Mesenchymal stem cell (in vitro differentiated cells and primary cell): ENCODE results near the gene EXOC4.

Experiments
- DNase-seq: peaks from one replicate; pipeline ENCODE4 v3.0.0-alpha.2; 2013
- H2AFZ ChIP-seq: one replicate; pipeline ENCODE4 v1.6.1; 2013; ENCODE audit warnings: low read depth, mild to moderate bottlenecking, control low read depth, inconsistent platforms, low read length, moderate library complexity
- H2AK5ac ChIP-seq: 2 replicates; pipeline ENCODE4 v1.6.1; 2013; ENCODE audit warnings: low read length, moderate library complexity, mild to moderate bottlenecking, inconsistent platforms; ENCODE audit not compliant: severe bottlenecking
- H2BK120ac ChIP-seq: one replicate; pipeline ENCODE4 v1.6.1; 2013; ENCODE audit warnings: low read depth, mild to moderate bottlenecking, inconsistent platforms, low read length, moderate library complexity
- H2BK12ac ChIP-seq, 2 experiments: one replicate each; pipeline ENCODE4 v1.6.1; 2013; ENCODE audit warnings: inconsistent platforms in 2 of 2, low read length in 2 of 2, mild to moderate bottlenecking in 2 of 2, moderate library complexity in 2 of 2, control low read depth in 1 of 2
- H2BK15ac ChIP-seq: one replicate; pipeline ENCODE4 v1.6.1; 2013; ENCODE audit warnings: mild to moderate bottlenecking, low read depth, inconsistent platforms; ENCODE audit not compliant: poor library complexity, severe bottlenecking
- H2BK5ac ChIP-seq: 2 replicates; pipeline ENCODE4 v1.6.1; 2013; ENCODE audit warnings: low read depth, mild to moderate bottlenecking, low read length, control low read depth, inconsistent platforms; ENCODE audit not compliant: poor library complexity, severe bottlenecking
- H3K14ac ChIP-seq, 2 experiments: one replicate each; pipeline ENCODE4 v1.6.1; 2013; ENCODE audit warnings: inconsistent platforms in 2 of 2, low read length in 2 of 2, control low read depth in 1 of 2, mild to moderate bottlenecking in 1 of 2, moderate library complexity in 1 of 2
- H3K18ac ChIP-seq, 2 experiments: one replicate each; pipeline ENCODE4 v1.6.1; 2013; ENCODE audit warnings: inconsistent platforms in 2 of 2, low read length in 2 of 2, control low read depth in 1 of 2, low read depth in 1 of 2, mild to moderate bottlenecking in 1 of 2
- H3K23ac ChIP-seq, 2 experiments: one replicate each; pipeline ENCODE4 v1.6.1; 2013; ENCODE audit warnings: inconsistent platforms in 2 of 2, low read length in 2 of 2, mild to moderate bottlenecking in 2 of 2, moderate library complexity in 2 of 2, control low read depth in 1 of 2
- H3K27ac ChIP-seq: 2 replicates; pipeline ENCODE4 v1.5.1; 2013; ENCODE audit warnings: mild to moderate bottlenecking, moderate library complexity, low read length, control low read depth, inconsistent platforms; ENCODE audit not compliant: poor library complexity, severe bottlenecking
- H3K27me3 ChIP-seq, 2 experiments: 2 replicates each; pipeline versions ENCODE4 v1.6.1 to v1.7.0; 2013; ENCODE audit warnings: low read length in 2 of 2, mild to moderate bottlenecking in 2 of 2, moderate library complexity in 2 of 2, control low read depth in 1 of 2, inconsistent platforms in 1 of 2; ENCODE audit not compliant: control insufficient read depth in 1 of 2, insufficient read depth in 1 of 2
- H3K36me3 ChIP-seq, 2 experiments: 2 replicates each; pipeline versions ENCODE4 v1.6.1 to v1.7.0; 2013; ENCODE audit warnings: low read length in 2 of 2, control low read depth in 1 of 2, inconsistent platforms in 1 of 2, low read depth in 1 of 2, mild to moderate bottlenecking in 1 of 2; ENCODE audit not compliant: insufficient read depth in 2 of 2, control insufficient read depth in 1 of 2
- H3K4ac ChIP-seq, 2 experiments: one replicate each; pipeline ENCODE4 v1.6.1; 2013; ENCODE audit warnings: inconsistent platforms in 2 of 2, low read length in 2 of 2, mild to moderate bottlenecking in 2 of 2, moderate library complexity in 2 of 2, control low read depth in 1 of 2, low read depth in 1 of 2
- H3K4me1 ChIP-seq: 2 replicates; pipeline ENCODE4 v1.6.1; 2013; ENCODE audit warnings: low read depth, low read length, control low read depth; ENCODE audit not compliant: control insufficient read depth, insufficient read depth
- H3K4me2 ChIP-seq: 2 replicates; pipeline ENCODE4 v1.6.1; 2013; ENCODE audit warnings: low read length, mild to moderate bottlenecking, inconsistent platforms; ENCODE audit not compliant: poor library complexity, severe bottlenecking
- H3K4me3 ChIP-seq, 2 experiments: 2 replicates each; pipeline versions ENCODE4 v1.5.1 to v1.7.0; 2013; ENCODE audit warnings: low read length in 2 of 2, mild to moderate bottlenecking in 2 of 2, control low read depth in 1 of 2, low read depth in 1 of 2; ENCODE audit not compliant: insufficient read depth in 1 of 2
- H3K79me1 ChIP-seq: replicated peaks from 2 replicates; pipeline ENCODE4 v1.6.1; 2013; ENCODE audit warnings: mild to moderate bottlenecking, control low read depth, low read length, inconsistent platforms; ENCODE audit not compliant: poor library complexity, severe bottlenecking
- H3K9ac ChIP-seq: 2 replicates; pipeline ENCODE4 v1.7.0; 2013; ENCODE audit warnings: mild to moderate bottlenecking, low read length, moderate library complexity
- H3K9me3 ChIP-seq: 2 replicates; pipeline ENCODE4 v1.7.0; 2013; ENCODE audit warnings: mild to moderate bottlenecking, low read length; ENCODE audit not compliant: control insufficient read depth
- H4K8ac ChIP-seq: one replicate; pipeline ENCODE4 v1.6.1; 2013; ENCODE audit warnings: inconsistent platforms, mild to moderate bottlenecking, low read length, moderate library complexity
- H4K91ac ChIP-seq: one replicate; pipeline ENCODE4 v1.6.1; 2013; ENCODE audit warnings: mild to moderate bottlenecking, low read length, inconsistent platforms
- WGBS: methylation state at CpG from one replicate; pipeline ENCODE4 v1.1.7; 2013; ENCODE audit warnings: mixed read lengths; 5-methylcytosine and 5-hydroxymethylcytosine counted together

The EXOC4 gene

DNA sequence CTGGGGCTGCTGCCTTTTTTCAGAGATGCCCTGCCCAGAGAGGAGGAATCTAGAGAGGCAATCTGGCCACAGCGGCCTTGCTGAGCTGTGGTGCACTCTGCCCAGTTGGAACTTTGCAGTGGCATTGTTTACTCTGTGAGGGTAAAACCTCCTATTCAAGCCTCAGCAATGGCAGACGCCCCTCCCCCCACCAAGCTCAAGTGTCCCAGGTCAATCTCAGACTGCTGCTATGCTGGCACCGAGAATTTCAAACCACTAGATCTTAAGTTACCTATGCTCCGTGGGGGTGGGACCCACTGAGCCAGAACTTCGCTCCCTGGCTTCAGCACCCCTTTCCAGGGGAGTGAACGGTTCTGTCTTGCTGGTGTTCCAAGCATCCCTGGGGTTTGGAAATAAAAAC is 77.2 kb downstream of the EXOC4 start:
- Histone ChIP-seq H2AFZ (no peak overlapping the region), H2BK5ac (no peak overlapping the region), H3K18ac (no peak overlapping the region), H4K8ac (no peak overlapping the region), H3K4me3 (no peak overlapping the region), H3K4me1 (no peaks in the 10 kb centered on the region), H3K23ac (no peak overlapping the region), H4K91ac (no peak overlapping the region), H3K14ac (no peak overlapping the region), H3K4ac (no peak overlapping the region), H3K27ac (no peak overlapping the region), H3K4me2 (no peak overlapping the region), H3K9me3 (peaks cover 4% of the 10 kb centered on the region), H3K9ac (no peak overlapping the region), H3K79me1 (peaks cover 20% of the 10 kb centered on the region), H3K27me3 (no peaks in the 10 kb centered on the region), H2BK15ac (no peak overlapping the region), H3K36me3 (peaks cover 16 to 19% of the 10 kb centered on the region in 2 experiments), H2AK5ac (no peak overlapping the region), H2BK12ac (no peak overlapping the region), H2BK120ac (no peak overlapping the region)
- WGBS = 69% methylated on average over 6 of the region's 6 CpGs
- no peak for DNase-seq

DNA sequence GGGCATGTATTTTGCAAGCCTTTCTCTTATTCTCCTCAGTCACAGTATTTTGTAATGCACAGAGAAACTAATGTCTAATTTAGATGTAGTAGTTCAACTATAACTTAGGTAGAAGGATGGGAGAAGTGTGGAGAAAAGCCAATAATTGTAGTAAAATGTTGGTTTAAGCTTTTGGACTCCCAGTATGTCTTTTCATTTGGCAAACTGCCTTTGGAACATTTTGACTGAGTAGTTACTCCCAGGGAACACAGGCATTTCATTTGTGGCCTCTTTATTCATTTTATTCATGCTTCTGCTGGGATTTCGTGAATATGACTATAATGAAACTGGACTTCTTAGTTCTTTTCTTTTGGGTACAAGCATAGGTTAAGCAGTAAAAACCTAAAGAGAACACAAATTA is 79.0 kb downstream of the EXOC4 start:
- Histone ChIP-seq H3K36me3 (peaks cover 13 to 15% of the 10 kb centered on the region in 2 experiments), H4K8ac (no peak overlapping the region), H3K9ac (no peak overlapping the region), H3K4me1 (no peaks in the 10 kb centered on the region), H2BK120ac (no peak overlapping the region), H4K91ac (no peak overlapping the region), H3K4me3 (no peak overlapping the region), H3K79me1 (peaks cover 18% of the 10 kb centered on the region), H3K4ac (no peak overlapping the region), H2AFZ (no peak overlapping the region), H3K9me3 (no peaks in the 10 kb centered on the region), H3K23ac (no peak overlapping the region), H2BK5ac (no peak overlapping the region), H3K14ac (no peak overlapping the region), H2BK15ac (no peak overlapping the region), H3K18ac (no peak overlapping the region), H2AK5ac (no peak overlapping the region), H2BK12ac (no peak overlapping the region), H3K4me2 (no peak overlapping the region), H3K27ac (no peak overlapping the region), H3K27me3 (no peaks in the 10 kb centered on the region)
- WGBS = 100% methylated on average over 1 of the region's 1 CpG
- no peak for DNase-seq

GRCh38 chr7:133339772-133340171 is 86.9 kb downstream of the EXOC4 start:
- H2BK15ac ChIP-seq = no peak overlapping the region
- H3K9ac ChIP-seq = no peak overlapping the region
- DNase-seq = no peak
- H3K14ac ChIP-seq = no peak overlapping the region
- no peak overlapping the region for H3K23ac ChIP-seq
- H2BK5ac ChIP-seq = no peak overlapping the region
- H4K8ac ChIP-seq = no peak overlapping the region
- H2AK5ac ChIP-seq = no peak overlapping the region
- no peak overlapping the region for H2BK12ac ChIP-seq
- no peak overlapping the region for H3K4me2 ChIP-seq
- H3K27me3 ChIP-seq = no peaks in the 10 kb centered on the region
- no peak overlapping the region for H2BK120ac ChIP-seq
- no peak overlapping the region for H3K4me3 ChIP-seq
- peaks cover 4 to 11% of the 10 kb centered on the region in 2 experiments for H3K36me3 ChIP-seq
- H3K79me1 ChIP-seq = peaks cover 14% of the 10 kb centered on the region
- H2AFZ ChIP-seq = no peak overlapping the region
- no peak overlapping the region for H3K18ac ChIP-seq
- WGBS = 98% methylated on average over 2 of the region's 2 CpGs
- H4K91ac ChIP-seq = no peak overlapping the region
- H3K4ac ChIP-seq = no peak overlapping the region
- H3K9me3 ChIP-seq = peaks cover 15% of the 10 kb centered on the region
- H3K4me1 ChIP-seq = no peaks in the 10 kb centered on the region
- H3K27ac ChIP-seq = no peak overlapping the region

DNA sequence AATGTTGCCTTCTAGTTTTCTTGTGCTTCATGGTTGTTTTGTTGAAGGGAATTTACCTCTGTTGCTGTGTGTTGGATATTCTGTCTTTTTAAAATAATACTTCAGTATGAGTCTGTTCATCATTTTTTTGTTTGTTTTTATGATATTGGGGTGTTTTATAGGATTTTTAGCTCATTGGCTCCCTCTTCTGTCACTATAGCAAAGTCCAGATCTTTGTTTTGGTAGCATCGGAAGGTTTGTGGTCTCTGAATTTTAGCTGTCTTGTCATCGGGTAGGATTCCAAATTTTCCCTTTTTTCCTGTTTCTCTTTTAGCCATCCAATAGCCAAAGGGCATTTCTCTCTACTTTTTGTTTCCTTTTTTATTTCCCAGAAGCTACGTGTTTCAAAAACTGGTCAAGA is 91.4 kb downstream of the EXOC4 start:
- H3K4me2 ChIP-seq = no peak overlapping the region
- H4K8ac ChIP-seq = no peak overlapping the region
- peaks cover 9% of the 10 kb centered on the region for H3K9me3 ChIP-seq
- DNase-seq = no peak
- no peak overlapping the region for H2AFZ ChIP-seq
- H3K27ac ChIP-seq = no peak overlapping the region
- H2BK120ac ChIP-seq = no peak overlapping the region
- 72% methylated on average over 2 of the region's 3 CpGs for WGBS
- peaks cover 13% of the 10 kb centered on the region for H3K79me1 ChIP-seq
- no peaks in the 10 kb centered on the region for H3K36me3 ChIP-seq
- no peak overlapping the region for H3K4me3 ChIP-seq
- no peaks in the 10 kb centered on the region for H3K27me3 ChIP-seq
- H3K14ac ChIP-seq = no peak overlapping the region
- no peak overlapping the region for H4K91ac ChIP-seq
- no peak overlapping the region for H3K4ac ChIP-seq
- no peak overlapping the region for H3K9ac ChIP-seq
- no peak overlapping the region for H2BK15ac ChIP-seq
- H3K18ac ChIP-seq = no peak overlapping the region
- H3K23ac ChIP-seq = no peak overlapping the region
- no peak overlapping the region for H2AK5ac ChIP-seq
- no peak overlapping the region for H2BK12ac ChIP-seq
- no peak overlapping the region for H2BK5ac ChIP-seq
- H3K4me1 ChIP-seq = no peaks in the 10 kb centered on the region
